GM21360 (cell line): Measurements from ENCODE around the gene SUPT6H.
"Not testable (repeated sequence)": the region's sequence is repeated elsewhere in the genome, so short reads cannot be mapped to it uniquely, and the experiment has no call there.

ENCODE experiments used
- ATAC-seq: cut with Tn5 transposase; IDR thresholded peaks from one replicate; pipeline ENCODE4 v1.9.1; 2021; ENCODE audit warnings: mild to moderate bottlenecking, moderate library complexity; ENCODE audit not compliant: unreplicated experiment

SUPT6H gene

DNA sequence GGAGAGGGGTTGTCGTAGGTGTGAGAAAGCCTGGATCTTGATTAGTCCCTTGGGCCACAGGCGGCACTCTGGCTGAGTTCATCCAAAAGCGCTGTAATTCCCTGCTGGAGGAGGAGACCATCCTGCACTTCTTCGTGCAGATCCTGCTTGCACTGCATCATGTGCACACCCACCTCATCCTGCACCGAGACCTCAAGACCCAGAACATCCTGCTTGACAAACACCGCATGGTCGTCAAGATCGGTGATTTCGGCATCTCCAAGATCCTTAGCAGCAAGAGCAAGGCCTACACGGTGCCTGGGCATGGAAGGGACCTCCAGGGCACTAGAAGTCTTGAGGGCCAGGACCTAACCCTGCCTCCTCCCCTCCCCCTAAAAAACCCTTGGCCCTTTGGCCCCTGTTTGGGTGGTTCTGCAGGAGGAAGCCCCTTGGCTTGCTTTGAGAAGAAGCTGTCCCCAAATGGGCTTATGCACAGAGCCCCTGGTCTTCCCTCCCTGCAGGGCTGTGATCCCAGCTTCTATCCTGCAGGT, 72.8 kb downstream of the SUPT6H start:
- no peak for ATAC-seq

GRCh38 chr17:28735242-28735722, 73.3 kb downstream of the SUPT6H start:
- no peak for ATAC-seq

DNA sequence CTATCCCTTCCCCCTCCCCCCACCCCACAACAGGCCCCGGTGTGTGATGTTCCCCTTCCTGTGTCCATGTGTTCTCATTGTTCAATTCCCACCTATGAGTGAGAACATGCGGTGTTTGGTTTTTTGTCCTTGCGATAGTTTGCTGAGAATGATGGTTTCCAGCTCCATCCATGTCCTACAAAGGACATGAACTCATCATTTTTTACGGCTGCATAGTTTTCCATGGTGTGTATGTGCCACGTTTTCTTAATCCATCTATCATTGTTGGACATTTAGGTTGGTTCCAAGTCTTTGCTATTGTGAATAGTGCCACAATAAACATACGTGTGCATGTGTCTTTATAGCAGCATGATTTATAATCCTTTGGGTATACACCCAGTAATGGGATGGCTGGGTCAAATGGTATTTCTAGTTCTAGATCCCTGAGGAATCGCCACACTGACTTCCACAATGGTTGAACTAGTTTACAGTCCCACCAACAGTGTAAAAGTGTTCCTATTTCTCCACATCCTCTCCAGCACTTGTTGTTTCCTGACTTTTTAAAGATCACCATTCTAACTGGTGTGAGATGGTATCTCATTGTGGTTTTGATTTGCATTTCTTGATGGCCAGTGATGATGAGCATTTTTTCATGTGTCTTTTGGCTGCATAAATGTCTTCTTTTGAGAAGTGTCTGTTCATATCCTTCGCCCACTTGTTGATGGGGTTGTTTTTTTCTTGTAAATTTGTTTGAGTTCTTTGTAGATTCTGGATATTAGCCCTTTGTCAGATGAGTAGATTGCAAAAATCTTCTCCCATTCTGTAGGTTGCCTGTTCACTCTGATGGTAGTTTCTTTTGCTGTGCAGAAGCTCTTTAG, 74.1 kb downstream of the SUPT6H start:
- ATAC-seq, result not testable (repeated sequence)

DNA sequence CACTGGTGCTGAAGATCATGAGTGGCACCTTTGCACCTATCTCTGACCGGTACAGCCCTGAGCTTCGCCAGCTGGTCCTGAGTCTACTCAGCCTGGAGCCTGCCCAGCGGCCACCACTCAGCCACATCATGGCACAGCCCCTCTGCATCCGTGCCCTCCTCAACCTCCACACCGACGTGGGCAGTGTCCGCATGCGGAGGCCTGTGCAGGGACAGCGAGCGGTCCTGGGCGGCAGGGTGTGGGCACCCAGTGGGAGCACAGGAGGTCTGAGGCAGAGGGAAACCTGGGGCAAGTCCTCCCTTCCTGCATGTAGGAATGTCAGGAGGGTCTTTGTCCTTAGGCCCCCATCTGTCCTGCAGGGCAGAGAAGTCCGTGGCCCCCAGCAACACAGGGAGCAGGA, 75.3 kb downstream of the SUPT6H start:
- ATAC-seq, result no peak

DNA sequence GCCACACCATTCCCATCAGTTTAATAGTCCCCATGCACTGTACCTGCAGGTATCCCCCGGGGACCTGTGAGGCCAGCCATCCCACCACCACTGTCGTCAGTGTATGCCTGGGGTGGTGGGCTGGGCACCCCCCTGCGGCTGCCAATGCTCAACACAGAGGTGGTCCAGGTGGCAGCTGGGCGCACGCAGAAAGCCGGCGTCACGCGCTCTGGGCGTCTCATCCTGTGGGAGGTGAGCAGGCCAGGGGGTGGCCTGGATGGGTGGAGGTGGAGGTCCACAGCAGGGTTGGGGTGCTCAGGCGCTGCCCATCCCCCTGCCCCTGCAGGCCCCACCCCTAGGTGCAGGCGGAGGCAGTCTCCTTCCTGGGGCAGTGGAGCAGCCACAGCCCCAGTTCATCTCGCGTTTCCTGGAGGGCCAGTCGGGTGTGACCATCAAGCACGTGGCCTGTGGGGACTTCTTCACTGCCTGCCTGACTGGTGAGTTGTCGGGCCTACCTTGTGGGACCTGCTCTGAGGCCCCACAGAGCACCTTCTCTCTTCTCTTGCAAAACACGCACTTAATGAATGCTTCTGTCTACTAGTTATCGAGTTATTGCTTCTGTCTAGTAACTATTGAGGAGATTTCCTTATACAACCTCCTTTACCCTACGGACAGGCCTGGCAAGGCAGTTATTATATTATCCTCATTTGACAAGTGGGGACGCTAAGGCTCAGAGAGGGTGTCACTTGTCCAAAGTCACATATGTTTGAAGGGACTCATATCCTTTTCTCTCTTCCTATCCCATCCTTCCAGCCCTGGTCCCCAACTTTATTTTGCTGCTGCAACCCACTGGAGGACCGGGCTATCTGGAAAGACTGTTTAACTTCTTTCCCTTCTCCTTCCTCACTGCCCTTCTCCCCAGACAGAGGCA, 76.0 kb downstream of the SUPT6H start:
- ATAC-seq, result peak; percentile 51

DNA sequence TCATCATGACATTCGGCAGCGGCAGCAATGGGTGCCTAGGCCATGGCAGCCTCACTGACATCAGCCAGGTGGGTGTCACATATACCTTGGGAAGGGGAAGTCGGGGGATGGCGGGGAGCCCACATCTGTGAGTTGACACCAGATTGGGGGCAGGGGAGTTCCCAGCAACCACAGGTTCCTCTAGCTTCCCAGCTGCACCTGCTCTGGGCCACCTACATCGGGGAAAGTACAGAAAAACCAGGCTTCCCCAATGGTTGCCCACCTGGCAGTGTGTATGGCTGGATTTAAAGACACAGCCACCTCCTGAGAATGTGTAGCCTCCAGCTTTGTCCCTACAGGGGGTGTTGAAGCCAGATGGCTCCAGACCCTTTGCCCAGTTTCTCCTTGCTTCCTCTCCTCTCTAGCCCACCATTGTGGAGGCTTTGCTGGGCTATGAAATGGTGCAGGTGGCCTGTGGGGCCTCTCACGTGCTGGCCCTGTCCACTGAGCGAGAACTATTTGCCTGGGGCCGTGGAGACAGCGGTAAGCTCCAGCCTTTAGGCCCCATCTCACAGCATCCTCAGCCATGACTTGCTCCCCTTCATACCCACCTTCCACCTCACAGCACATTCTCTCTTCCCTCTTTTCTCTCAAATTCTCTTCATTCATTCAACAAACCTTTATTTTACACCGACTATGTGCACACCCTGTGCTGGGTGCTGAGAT, 76.8 kb downstream of the SUPT6H start:
- ATAC-seq, result no peak

GRCh38 chr17:28740406-28741357, 78.7 kb downstream of the SUPT6H start:
- ATAC-seq, result no peak

- no peak for ATAC-seq
Measured at GRCh38 chr17:28741358-28742349, 79.6 kb downstream of the SUPT6H start.

DNA sequence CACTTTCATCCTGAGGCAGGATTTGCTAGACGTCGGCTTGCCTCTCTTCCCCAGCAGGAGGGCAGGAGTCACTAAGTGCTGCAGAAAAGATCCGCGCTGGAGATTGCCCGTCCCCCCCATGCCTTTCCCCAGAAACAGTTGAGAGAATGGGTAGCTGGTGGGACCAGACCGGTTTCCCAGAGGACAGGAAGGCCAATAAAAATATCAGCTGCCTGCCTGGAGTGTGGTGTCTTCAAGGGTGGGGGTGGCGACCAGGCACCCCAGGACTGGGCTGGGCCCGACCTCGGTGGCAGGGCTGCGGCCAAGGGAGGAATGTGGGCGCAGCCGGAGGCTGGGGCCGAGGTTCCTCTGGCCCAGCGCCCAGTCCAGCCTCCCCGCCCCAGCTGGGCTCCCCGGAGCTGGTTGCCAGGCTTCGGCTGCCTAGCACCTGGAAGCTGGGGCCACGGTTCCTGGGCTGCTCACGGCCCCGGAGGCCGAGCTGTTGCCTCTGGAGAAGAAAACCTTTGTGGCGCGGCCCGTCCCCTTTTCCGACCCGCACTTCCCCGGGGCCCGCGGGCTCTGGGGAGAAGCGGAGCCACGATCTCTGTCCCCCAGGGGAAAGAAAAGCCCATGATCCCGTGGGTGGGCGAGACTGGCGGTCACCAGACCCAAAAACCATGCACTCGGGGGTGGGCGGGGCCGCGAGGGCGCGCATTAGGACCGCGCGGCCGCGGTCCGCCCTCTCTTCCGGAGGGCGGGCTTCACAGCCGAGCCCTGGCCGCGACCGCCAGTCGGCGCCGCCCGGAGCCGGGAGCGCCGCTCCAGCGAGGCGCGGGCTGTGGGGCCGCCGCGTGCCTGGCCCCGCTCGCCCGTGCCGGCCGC, 81.5 kb downstream of the SUPT6H start, which contains the start of gene TRAF4:
Gene TRAF4 (plus strand): TSS at position 769 of the 861 bp plus-strand sequence. CDS start 102 bp downstream, outside the sequence.
- peak; percentile 59 for ATAC-seq

GRCh38 chr17:28744104-28744971, 82.3 kb downstream of the SUPT6H start:
- ATAC-seq, result peak; percentile 15

GRCh38 chr17:28744972-28745785, 83.2 kb downstream of the SUPT6H start:
- ATAC-seq, result no peak

- ATAC-seq, result no peak
Measured at GRCh38 chr17:28745786-28746411, 83.9 kb downstream of the SUPT6H start.

DNA sequence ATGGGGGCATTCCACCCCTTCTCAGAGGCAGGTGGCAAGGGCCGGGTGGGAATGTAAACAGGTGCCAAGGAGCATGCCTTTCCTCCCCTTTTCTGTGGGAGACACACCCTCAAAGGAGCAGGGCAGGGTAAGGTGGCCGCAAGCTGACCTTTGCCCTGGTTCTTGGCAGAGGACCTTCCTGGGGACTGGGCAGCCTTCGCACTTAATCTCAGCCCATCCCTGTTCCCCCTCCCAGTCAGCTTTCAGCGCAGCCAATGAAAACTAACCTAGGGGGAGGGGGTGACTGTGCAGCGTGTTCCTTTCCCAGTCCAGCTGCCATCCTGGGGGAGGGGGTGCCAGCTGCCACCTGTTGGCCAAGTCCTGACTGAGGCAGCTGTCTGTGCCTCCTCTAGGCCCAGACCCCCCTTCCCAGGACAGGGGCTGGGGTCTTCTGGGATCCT, 84.6 kb downstream of the SUPT6H start:
- ATAC-seq, result no peak

DNA sequence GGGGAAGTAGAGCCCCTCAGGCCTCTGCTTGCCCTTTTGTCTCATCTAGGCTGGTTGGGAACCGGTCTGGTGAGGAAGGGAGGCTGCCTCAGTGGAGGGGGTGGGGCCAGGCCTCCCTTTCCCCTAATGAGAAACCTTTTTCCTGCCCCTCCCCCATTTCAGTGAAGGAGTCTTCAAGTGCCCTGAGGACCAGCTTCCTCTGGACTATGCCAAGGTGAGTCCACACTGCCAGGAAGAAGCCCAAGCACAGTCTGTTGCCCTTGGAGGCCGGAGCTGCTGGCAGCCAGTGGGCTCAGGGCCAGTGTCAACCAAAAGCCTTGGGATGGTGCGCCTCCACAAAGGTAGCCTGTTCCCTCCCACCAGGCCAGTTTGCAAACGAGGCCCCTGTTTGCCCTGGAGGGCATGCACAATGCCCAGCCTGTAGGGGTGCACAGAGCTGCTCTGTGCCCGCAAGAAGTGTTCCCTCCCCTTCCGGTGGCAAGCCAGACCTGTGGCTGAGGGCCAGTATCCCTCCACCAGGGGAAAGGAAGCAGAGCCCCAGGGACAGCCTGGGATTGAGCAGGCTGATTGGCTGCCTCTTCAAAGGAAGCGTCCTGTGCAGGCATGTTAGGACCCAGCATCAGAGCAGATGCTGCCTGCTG, 85.2 kb downstream of the SUPT6H start:
- ATAC-seq, result no peak
